Pancreas (tissue), 10 donors: ENCODE results near the gene TCF7L1. TPM values are rescaled to one million over a fixed set of nuclear protein-coding genes. Genes with fewer than 3 reads are reported as not detected.

ENCODE experiments used
- ATAC-seq, 4 donors: fragments of 200-7000 bp; cut with Tn5 transposase; one replicate each; pipeline versions ENCODE4 v1.8.0 to v1.9.1; 2020; ENCODE audit warnings: mild to moderate bottlenecking in 4 of 4, moderate library complexity in 4 of 4
- DNase-seq, 6 donors: peaks; one replicate each; pipeline ENCODE4 v3.0.0-alpha.2; 2020
- FAIRE-seq: peaks from 2 replicates; lab custom pipeline; 2012; peaks lifted over from hg19 to GRCh38; lab: Jason Lieb, UNC
- H3K27ac ChIP-seq, 4 donors: fragments of 200-600 bp; sonication (generic); 1 replicate in 3 of 4; 2 replicates in 1 of 4; pipeline versions ENCODE4 v1.5.0 to v1.8.0; 2020
- H3K27me3 ChIP-seq, 4 donors: fragments of 200-600 bp; one replicate each; pipeline ENCODE4 v1.8.0; 2021
- H3K36me3 ChIP-seq, 3 donors: fragments of 200-600 bp; sonication (generic) in 1 of 3; one replicate each; pipeline versions ENCODE4 v1.5.0 to v1.8.0; 2020 to 2021
- H3K4me1 ChIP-seq, 3 donors: fragments of 200-600 bp; one replicate each; pipeline ENCODE4 v1.8.0; 2021
- H3K4me3 ChIP-seq, 4 donors: fragments of 200-600 bp; sonication (generic) in 2 of 4; one replicate each; pipeline versions ENCODE4 v1.5.0 to v1.8.0; 2020 to 2021
- H3K9me3 ChIP-seq, 4 donors: fragments of 200-600 bp; one replicate each; pipeline ENCODE4 v1.8.0; 2021
- CTCF ChIP-seq, 4 donors: fragments of 200-600 bp; sonication (generic) in 3 of 4; IDR thresholded peaks; one replicate each; pipeline versions ENCODE4 v1.5.0 to v1.8.0; 2021; ENCODE audit warnings: antibody characterized with exemption in 4 of 4
- WGBS, 2 donors: extraction: QIAGEN DNeasy Blood & Tissue Kit; methylation state at CpG; one replicate each; pipeline ENCODE4 v1.1.7; 2013; 5-methylcytosine and 5-hydroxymethylcytosine counted together
- intact Hi-C, 3 donors: fragments of 100-400 bp; cut with DNase I; formaldehyde crosslinking; loops; one replicate each; pipeline versions ENCODE4 v1.11.1 to v1.14.2; 2022
- polyA plus RNA-seq, 2 donors: library from polyadenylated mRNA; stranded (reverse); fragments of 200-250 nt; gene quantifications; one replicate each; pipeline ENCODE4 v1.2.3, GENCODE V29; 2013
- total RNA-seq, 6 donors: library from RNA; stranded (reverse); fragmentation: NEBNext Ultra II Directional in 4 of 6; extraction: Animal tissue kit (Norgen Biotek cat#: 25700) in 4 of 6; gene quantifications; one replicate each; pipeline versions ENCODE4 v1.2.1 to v1.2.4, GENCODE V29; 2021 to 2023
- donor health status: healthy with polysubstance abuse.
- donor health status: DM: no; HTN: no; CAD: no; lungs with moderate emphysema.
- donor health status: DM: no; HTN: no; CAD: no.
- donor health status: control.
- donor health status: control.
- donor health status: Bipolar disorder and iron deficiency.
- donor health status: DM: yes; HTN: yes; CAD: no.
- donor health status: DM: no; HTN: no; CAD: no.
- donor health status: DM: no; HTN: no; CAD: no.
- donor health status: DM: yes; HTN: yes; CAD: no.

TCF7L1 gene
- total and polyA plus RNA-seq, 8 donors: 1.1 to 4.0 (median 1.8) TPM

- Histone ChIP-seq H3K4me1 (no peaks in the 10 kb centered on the region), H3K4me3 (no peak overlapping the region), H3K27ac (no peak overlapping the region), H3K27me3 (no peaks in the 10 kb centered on the region), H3K36me3 (no peaks in the 10 kb centered on the region), H3K9me3 (no peaks in the 10 kb centered on the region)
- no peak for DNase-seq
- intact Hi-C loops: no loop called here
- FAIRE-seq: no peak
- TF ChIP-seq CTCF (IDR thresholded peaks at IDR 0.05): no peak
- peak in 1 of 4 donors; percentile 26 for ATAC-seq
- 38 to 57% methylated on average over 9 of the region's 9 CpGs for WGBS, 2 donors
Observed at GRCh38 chr2:85215081-85215447, 81.9 kb downstream of the TCF7L1 start.

DNA sequence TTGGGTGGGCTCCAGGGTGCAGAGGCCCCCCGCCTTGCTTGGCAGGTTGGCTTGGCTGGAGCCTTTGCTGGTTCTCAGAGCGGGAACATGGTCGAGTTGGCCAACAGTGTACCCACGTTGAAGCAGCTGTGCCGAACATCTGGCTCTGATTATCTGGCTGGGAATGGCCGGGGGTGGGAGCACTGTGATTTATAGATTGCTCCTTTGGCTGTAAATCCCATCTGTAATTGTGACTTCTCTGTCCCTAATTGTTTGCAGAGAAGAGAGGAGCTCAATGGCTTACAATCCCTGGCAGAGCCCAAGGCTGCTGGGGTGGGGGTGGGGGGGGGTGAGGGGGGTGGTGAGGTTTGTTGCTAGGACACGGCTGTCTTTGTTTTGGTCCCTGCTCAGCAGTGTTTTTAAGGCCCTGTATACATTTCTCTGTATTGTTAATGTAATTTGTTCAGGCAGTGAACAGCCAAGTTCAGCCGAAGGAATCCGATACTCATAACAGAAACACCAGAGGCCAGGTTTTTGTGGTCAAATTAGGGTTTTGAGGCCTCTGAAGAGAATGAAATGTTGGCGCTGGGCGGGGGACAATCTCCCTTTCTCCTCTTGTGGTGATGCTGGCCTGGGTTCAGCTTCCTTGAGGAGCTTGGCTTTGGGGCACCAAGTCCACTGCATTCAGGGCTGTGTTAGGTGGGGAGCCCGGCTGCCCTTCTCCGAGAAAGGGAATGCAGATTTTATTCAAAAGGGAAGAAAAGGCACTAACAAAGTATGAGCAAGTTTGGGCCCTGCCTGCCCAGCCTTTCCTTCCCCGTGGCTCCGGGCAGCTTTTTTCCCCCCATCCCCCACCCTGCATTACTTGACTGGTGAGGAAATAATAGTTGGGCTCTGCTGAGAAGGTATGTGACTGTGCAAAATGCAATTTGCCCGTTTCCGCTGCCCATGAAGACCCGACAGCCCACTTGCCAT is 82.5 kb downstream of the TCF7L1 start:
- no peak overlapping the region for H3K4me3 ChIP-seq
- intact Hi-C loops: no loop called here
- no peak overlapping the region for H3K27ac ChIP-seq
- TF ChIP-seq CTCF (IDR thresholded peaks at IDR 0.05): no peak
- no peaks in the 10 kb centered on the region for H3K4me1 ChIP-seq
- WGBS, 2 donors: 72 to 76% methylated on average over 18 of the region's 18 CpGs
- no peaks in the 10 kb centered on the region for H3K36me3 ChIP-seq
- no peaks in the 10 kb centered on the region for H3K27me3 ChIP-seq
- H3K9me3 ChIP-seq: no peaks in the 10 kb centered on the region
- ATAC-seq: no peak
- DNase-seq: no peak
- no peak for FAIRE-seq

DNA sequence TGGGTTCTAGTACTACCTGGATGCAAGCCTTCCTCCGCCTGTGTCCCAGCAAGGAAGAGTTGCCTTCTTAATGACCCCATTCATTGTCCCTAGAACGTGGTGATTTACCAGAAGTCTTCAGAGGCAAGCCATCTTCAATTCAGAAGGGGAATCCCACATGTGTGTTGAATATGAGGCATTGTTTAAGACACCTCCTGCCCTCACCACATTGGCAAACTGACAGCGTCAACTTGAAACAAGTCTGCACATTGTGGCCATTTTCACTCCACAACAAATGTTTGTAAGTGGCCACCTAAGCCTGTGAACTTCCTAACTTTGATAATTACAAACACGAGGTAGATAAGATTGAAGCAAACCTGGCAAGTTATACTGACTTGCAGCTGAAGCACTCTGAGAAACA is 83.7 kb downstream of the TCF7L1 start:
- Histone ChIP-seq H3K27ac (no peak overlapping the region), H3K9me3 (no peaks in the 10 kb centered on the region), H3K27me3 (no peaks in the 10 kb centered on the region), H3K4me1 (no peaks in the 10 kb centered on the region), H3K4me3 (no peak overlapping the region), H3K36me3 (no peaks in the 10 kb centered on the region)
- TF ChIP-seq CTCF (IDR thresholded peaks at IDR 0.05): no peak
- DNase-seq (no peak), ATAC-seq (no peak), FAIRE-seq (no peak)
- WGBS, 2 donors: 36 to 40% methylated on average over 4 of the region's 4 CpGs
- intact Hi-C loops: no loop called here

DNA sequence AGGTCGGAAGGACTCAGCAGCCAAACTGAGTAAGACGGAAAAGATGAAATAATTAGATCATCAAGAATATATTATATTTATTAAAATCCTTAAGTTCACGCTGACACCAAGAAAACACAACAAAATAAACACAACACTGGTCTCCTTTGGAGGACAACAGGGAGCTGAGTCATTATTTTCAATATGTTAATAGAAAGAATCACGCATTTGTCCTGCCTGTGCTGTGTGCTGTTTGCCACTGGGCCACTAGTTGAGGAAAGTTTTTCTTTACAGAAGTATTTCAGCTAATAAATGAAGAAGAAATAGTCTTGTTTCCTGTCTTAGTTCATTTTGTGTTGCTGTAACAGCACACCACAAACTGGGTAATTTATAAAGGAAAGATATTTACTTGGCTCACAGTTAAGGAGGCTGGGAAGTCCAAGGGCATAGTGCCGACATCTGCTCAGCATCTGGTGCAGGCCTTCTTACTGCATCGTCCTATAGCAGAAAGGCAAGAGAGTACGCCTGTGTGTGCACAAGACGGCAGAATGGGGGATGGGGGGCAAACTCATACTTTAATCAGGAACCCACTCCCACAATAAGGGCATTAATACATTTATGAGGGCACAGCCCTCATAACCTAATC is 88.0 kb downstream of the TCF7L1 start:
- no peak for ATAC-seq
- intact Hi-C loops: no loop called here
- no peak for TF ChIP-seq CTCF (IDR thresholded peaks at IDR 0.05)
- no peak overlapping the region for H3K27ac ChIP-seq
- no peak for FAIRE-seq
- WGBS, 2 donors: 87 to 93% methylated on average over 8 of the region's 8 CpGs
- no peaks in the 10 kb centered on the region for H3K36me3 ChIP-seq
- H3K4me1 ChIP-seq: no peaks in the 10 kb centered on the region
- no peak for DNase-seq
- no peaks in the 10 kb centered on the region for H3K9me3 ChIP-seq
- H3K27me3 ChIP-seq: no peaks in the 10 kb centered on the region
- H3K4me3 ChIP-seq: no peak overlapping the region

GRCh38 chr2:85222792-85223191 is 89.6 kb downstream of the TCF7L1 start:
- Histone ChIP-seq H3K36me3 (no peaks in the 10 kb centered on the region), H3K9me3 (no peaks in the 10 kb centered on the region), H3K27ac (no peak overlapping the region), H3K27me3 (no peaks in the 10 kb centered on the region), H3K4me1 (no peaks in the 10 kb centered on the region), H3K4me3 (no peak overlapping the region)
- ATAC-seq (no peak), DNase-seq (no peak), FAIRE-seq (no peak)
- WGBS, 2 donors: 50 to 62% methylated on average over 3 of the region's 3 CpGs
- intact Hi-C loops: no loop called here
- no peak for TF ChIP-seq CTCF (IDR thresholded peaks at IDR 0.05)
